Measurements from ENCODE around the gene ZNF91.

DNA sequence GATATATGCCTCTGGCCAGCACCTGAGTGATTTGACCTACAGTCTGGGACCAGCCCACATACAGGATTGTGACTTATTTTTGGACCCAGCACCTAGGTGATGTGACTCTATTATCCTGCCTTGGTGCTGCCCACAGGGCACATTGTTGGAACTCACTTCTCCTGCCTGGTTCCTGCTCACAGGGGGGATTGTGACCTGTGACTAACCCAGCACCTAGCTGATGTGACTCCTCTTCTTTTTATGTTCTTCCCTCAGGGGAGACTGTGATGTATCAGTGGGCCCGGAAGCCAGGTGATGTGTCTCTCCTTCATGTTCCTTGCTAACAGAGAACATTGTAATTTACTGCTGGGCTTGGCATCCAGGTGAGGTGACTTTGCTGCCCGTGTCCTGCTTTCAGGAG is 82.1 kb downstream of the ZNF91 start:
- TF ChIP-seq, protein P1, sequence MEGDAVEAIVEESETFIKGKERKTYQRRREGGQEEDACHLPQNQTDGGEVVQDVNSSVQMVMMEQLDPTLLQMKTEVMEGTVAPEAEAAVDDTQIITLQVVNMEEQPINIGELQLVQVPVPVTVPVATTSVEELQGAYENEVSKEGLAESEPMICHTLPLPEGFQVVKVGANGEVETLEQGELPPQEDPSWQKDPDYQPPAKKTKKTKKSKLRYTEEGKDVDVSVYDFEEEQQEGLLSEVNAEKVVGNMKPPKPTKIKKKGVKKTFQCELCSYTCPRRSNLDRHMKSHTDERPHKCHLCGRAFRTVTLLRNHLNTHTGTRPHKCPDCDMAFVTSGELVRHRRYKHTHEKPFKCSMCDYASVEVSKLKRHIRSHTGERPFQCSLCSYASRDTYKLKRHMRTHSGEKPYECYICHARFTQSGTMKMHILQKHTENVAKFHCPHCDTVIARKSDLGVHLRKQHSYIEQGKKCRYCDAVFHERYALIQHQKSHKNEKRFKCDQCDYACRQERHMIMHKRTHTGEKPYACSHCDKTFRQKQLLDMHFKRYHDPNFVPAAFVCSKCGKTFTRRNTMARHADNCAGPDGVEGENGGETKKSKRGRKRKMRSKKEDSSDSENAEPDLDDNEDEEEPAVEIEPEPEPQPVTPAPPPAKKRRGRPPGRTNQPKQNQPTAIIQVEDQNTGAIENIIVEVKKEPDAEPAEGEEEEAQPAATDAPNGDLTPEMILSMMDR (conservative IDR thresholded peaks at IDR 0.05): no peak
- TF ChIP-seq EZH2 (IDR thresholded peaks at IDR 0.05; ENCODE audit: low read depth): no peak
